ENCODE data around the gene PIWIL1. TPM values are rescaled to one million over a fixed set of nuclear protein-coding genes. Genes with fewer than 3 reads are reported as not detected.

The PIWIL1 gene
- total RNA-seq, 1 experiment from 2014 or later, result not detected

DNA sequence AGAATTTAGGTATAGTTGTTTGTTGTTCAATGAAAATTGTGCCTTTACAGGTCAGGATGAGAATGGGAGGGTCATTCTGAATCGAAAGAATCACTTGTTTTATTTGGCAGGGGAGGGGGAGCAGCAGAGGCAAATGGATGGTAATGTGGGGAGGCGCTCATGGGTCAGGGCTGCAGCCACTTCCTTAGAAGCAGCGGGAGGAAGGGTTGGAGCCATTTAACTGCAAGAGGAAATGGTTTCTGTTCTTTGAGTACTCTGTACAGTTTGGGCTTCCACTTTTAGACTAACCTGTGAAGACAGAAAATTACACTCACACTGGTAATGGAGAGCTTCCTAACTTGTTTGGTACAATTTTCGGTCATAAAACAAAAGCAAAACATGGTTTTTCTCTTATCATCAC, 57.2 kb downstream of the PIWIL1 start:
- H3K4me1 ChIP-seq (ENCODE audit: low read length), result no peaks in the 10 kb centered on the region
- no peaks in the 10 kb centered on the region for H4K20me1 ChIP-seq (ENCODE audit: insufficient read depth, low read depth, low read length)
- no peak overlapping the region for H3K9ac ChIP-seq (ENCODE audit: low read length)
- H3K9me2 ChIP-seq (replicated peaks; ENCODE audit: insufficient read depth, low read length), result no peaks in the 10 kb centered on the region
- H3K36me3 ChIP-seq (ENCODE audit: insufficient read depth, low read length), result no peaks in the 10 kb centered on the region
- no peak overlapping the region for H3K4me3 ChIP-seq (ENCODE audit: low read length)
- no peaks in the 10 kb centered on the region for H3K9me3 ChIP-seq (ENCODE audit: low read length)
- H3K27me3 ChIP-seq (ENCODE audit: low read length), result no peaks in the 10 kb centered on the region
- H3K27ac ChIP-seq (ENCODE audit: low read length), result no peak overlapping the region
- no peak overlapping the region for H2AFZ ChIP-seq (ENCODE audit: low read length)
- DNase-seq, result no peak
- no peak overlapping the region for H3K4me2 ChIP-seq (ENCODE audit: low read depth, low read length, poor library complexity, severe bottlenecking)
- no peaks in the 10 kb centered on the region for H3K79me2 ChIP-seq (ENCODE audit: low read length)

DNA sequence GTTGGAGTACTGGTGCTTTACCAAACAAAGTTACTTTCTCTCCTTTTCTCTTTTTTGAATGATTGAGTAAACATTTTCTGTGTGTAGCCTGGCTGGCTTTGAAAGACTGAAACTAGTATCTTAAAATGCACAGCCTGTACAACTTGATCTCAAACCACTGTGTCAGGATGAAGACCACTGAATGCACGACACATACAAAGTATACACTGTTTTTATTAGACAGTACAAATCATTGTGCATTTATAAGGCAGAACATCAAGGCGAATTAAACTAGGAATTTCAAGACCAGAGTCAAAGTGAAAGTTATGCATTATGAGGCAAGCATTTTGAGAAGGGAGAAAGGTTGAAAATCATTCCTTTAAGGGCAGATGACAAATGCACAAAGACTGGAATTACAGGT, 59.0 kb downstream of the PIWIL1 start:
- Histone ChIP-seq H3K9me3 (ENCODE audit: low read length) (no peaks in the 10 kb centered on the region), H3K4me3 (ENCODE audit: low read length) (no peak overlapping the region), H3K9me2 (replicated peaks; ENCODE audit: insufficient read depth, low read length) (no peaks in the 10 kb centered on the region), H3K79me2 (ENCODE audit: low read length) (no peaks in the 10 kb centered on the region), H3K36me3 (ENCODE audit: insufficient read depth, low read length) (no peaks in the 10 kb centered on the region), H3K27ac (ENCODE audit: low read length) (no peak overlapping the region), H4K20me1 (ENCODE audit: insufficient read depth, low read depth, low read length) (no peaks in the 10 kb centered on the region), H3K4me2 (ENCODE audit: low read depth, low read length, poor library complexity, severe bottlenecking) (no peak overlapping the region), H3K4me1 (ENCODE audit: low read length) (no peaks in the 10 kb centered on the region), H3K27me3 (ENCODE audit: low read length) (no peaks in the 10 kb centered on the region), H2AFZ (ENCODE audit: low read length) (no peak overlapping the region), H3K9ac (ENCODE audit: low read length) (no peak overlapping the region)
- no peak for DNase-seq

DNA sequence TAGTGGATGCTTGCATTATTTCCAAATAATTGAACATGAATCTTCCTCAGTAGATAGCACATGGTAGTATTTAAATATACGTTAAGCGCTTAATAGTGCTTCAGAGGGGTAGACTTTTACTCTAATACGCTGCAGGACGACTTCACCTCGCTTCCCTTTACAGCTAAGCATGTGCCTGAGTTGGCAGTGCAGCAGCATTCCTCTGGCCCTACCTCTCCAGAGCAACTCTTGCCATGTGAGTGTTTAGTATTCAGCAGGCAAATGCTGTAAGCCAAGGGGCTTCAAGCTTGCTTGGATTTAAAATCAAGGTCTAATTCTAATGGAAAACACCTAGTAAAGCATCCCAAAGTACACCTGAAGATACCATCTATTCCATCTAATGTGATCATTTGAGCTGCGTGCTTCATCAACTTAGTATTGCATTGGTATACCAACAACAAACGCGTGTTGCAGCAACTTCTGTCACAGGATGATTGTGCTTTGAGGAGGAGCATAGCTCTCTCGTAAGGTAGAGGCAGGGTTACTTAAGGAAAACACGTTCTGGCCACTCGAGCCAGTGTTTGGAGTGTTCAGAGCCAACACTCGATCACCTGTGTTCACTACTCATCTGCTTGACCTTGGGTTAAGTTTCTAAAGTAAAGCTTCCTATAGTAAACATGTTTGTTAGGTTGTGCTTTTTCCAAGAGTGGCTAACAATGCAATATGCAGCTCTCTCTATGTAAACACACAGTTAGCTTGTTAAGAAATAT, 60.6 kb downstream of the PIWIL1 start:
- Histone ChIP-seq H3K36me3 (ENCODE audit: insufficient read depth, low read length) (no peaks in the 10 kb centered on the region), H3K27ac (ENCODE audit: low read length) (no peak overlapping the region), H3K79me2 (ENCODE audit: low read length) (no peaks in the 10 kb centered on the region), H3K9me2 (replicated peaks; ENCODE audit: insufficient read depth, low read length) (no peaks in the 10 kb centered on the region), H3K4me3 (ENCODE audit: low read length) (no peak overlapping the region), H3K9me3 (ENCODE audit: low read length) (no peaks in the 10 kb centered on the region), H2AFZ (ENCODE audit: low read length) (no peak overlapping the region), H3K9ac (ENCODE audit: low read length) (no peak overlapping the region), H4K20me1 (ENCODE audit: insufficient read depth, low read depth, low read length) (no peaks in the 10 kb centered on the region), H3K27me3 (ENCODE audit: low read length) (no peaks in the 10 kb centered on the region), H3K4me2 (ENCODE audit: low read depth, low read length, poor library complexity, severe bottlenecking) (no peak overlapping the region), H3K4me1 (ENCODE audit: low read length) (no peaks in the 10 kb centered on the region)
- no peak for DNase-seq

DNA sequence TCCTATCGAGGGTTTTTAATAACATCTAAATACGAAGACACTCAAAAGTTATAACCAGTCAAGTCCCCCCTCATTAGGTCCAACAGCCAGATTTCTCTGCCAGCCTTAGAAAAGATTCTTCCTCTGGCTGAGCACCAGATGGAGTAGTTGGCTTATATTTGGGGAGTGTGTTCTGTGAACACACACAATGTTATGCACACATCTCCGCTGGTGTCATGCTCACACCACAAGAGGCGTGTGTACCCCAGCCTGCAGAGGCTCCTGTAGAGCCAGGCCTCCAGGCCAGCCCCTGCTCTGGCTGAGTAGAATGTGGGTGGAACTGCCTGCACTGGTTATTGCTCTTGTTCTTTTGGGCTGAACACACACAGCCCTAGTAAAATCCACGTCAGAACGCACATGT, 64.0 kb downstream of the PIWIL1 start:
- H3K4me1 ChIP-seq (ENCODE audit: low read length), result no peaks in the 10 kb centered on the region
- no peak overlapping the region for H3K9ac ChIP-seq (ENCODE audit: low read length)
- no peaks in the 10 kb centered on the region for H3K36me3 ChIP-seq (ENCODE audit: insufficient read depth, low read length)
- H3K27ac ChIP-seq (ENCODE audit: low read length), result no peak overlapping the region
- H3K9me3 ChIP-seq (ENCODE audit: low read length), result no peaks in the 10 kb centered on the region
- H3K4me3 ChIP-seq (ENCODE audit: low read length), result no peak overlapping the region
- no peaks in the 10 kb centered on the region for H3K27me3 ChIP-seq (ENCODE audit: low read length)
- no peak overlapping the region for H2AFZ ChIP-seq (ENCODE audit: low read length)
- H3K79me2 ChIP-seq (ENCODE audit: low read length), result no peaks in the 10 kb centered on the region
- DNase-seq, result peak; percentile 62
- no peaks in the 10 kb centered on the region for H4K20me1 ChIP-seq (ENCODE audit: insufficient read depth, low read depth, low read length)
- no peak overlapping the region for H3K4me2 ChIP-seq (ENCODE audit: low read depth, low read length, poor library complexity, severe bottlenecking)
- H3K9me2 ChIP-seq (replicated peaks; ENCODE audit: insufficient read depth, low read length), result no peaks in the 10 kb centered on the region

DNA sequence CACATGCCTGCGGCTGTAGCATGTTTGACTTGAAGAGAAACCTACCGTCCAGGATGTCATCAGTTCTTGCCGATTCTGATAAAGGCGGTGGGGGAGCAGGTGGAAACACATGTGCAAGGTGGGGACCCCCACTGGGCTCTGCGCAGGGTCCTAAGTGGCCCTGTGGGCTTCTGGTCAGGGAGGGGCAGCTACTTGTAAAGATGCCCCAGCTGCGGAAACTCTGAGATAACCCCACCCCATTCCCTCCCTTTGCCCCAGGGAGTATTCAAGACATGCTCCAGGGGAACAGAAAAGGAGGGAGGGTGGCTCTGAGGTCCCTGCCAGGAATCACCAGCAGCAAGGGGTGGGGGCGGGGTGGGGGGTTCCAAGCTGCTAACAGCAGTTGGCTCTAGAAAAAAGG, 67.6 kb downstream of the PIWIL1 start:
- no peak overlapping the region for H3K9ac ChIP-seq (ENCODE audit: low read length)
- H3K4me1 ChIP-seq (ENCODE audit: low read length), result no peaks in the 10 kb centered on the region
- no peak overlapping the region for H3K4me2 ChIP-seq (ENCODE audit: low read depth, low read length, poor library complexity, severe bottlenecking)
- H3K9me3 ChIP-seq (ENCODE audit: low read length), result no peaks in the 10 kb centered on the region
- no peaks in the 10 kb centered on the region for H4K20me1 ChIP-seq (ENCODE audit: insufficient read depth, low read depth, low read length)
- no peak overlapping the region for H3K27ac ChIP-seq (ENCODE audit: low read length)
- no peaks in the 10 kb centered on the region for H3K9me2 ChIP-seq (replicated peaks; ENCODE audit: insufficient read depth, low read length)
- H2AFZ ChIP-seq (ENCODE audit: low read length), result no peak overlapping the region
- no peaks in the 10 kb centered on the region for H3K79me2 ChIP-seq (ENCODE audit: low read length)
- H3K4me3 ChIP-seq (ENCODE audit: low read length), result no peak overlapping the region
- no peak for DNase-seq
- no peaks in the 10 kb centered on the region for H3K27me3 ChIP-seq (ENCODE audit: low read length)
- no peaks in the 10 kb centered on the region for H3K36me3 ChIP-seq (ENCODE audit: insufficient read depth, low read length)

DNA sequence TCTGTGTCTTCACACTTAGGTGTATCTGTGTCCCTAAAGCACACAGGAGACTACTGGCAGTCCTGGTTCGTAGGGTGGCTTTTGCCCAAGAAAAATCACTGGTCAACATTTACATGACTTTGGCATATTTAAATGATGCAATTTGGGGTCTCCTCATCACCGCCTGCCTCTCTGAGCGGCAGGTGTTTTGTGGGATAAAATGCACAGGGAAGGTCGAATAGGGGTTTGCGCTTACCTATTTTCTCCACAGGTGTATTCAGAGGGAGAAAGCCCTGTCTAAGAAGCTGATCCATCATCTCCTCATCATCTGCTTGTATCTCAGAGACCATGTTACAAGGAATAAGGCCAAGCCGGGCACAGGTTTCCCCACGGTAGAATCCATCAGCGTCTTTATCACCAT, 74.7 kb downstream of the PIWIL1 start:
- H3K27me3 ChIP-seq (ENCODE audit: low read length), result no peaks in the 10 kb centered on the region
- H3K4me2 ChIP-seq (ENCODE audit: low read depth, low read length, poor library complexity, severe bottlenecking), result no peak overlapping the region
- no peaks in the 10 kb centered on the region for H3K9me2 ChIP-seq (replicated peaks; ENCODE audit: insufficient read depth, low read length)
- H3K27ac ChIP-seq (ENCODE audit: low read length), result no peak overlapping the region
- H3K4me3 ChIP-seq (ENCODE audit: low read length), result no peak overlapping the region
- no peaks in the 10 kb centered on the region for H3K9me3 ChIP-seq (ENCODE audit: low read length)
- H3K36me3 ChIP-seq (ENCODE audit: insufficient read depth, low read length), result no peaks in the 10 kb centered on the region
- H3K79me2 ChIP-seq (ENCODE audit: low read length), result no peaks in the 10 kb centered on the region
- DNase-seq, result no peak
- no peaks in the 10 kb centered on the region for H3K4me1 ChIP-seq (ENCODE audit: low read length)
- H3K9ac ChIP-seq (ENCODE audit: low read length), result no peak overlapping the region
- no peak overlapping the region for H2AFZ ChIP-seq (ENCODE audit: low read length)
- H4K20me1 ChIP-seq (ENCODE audit: insufficient read depth, low read depth, low read length), result no peaks in the 10 kb centered on the region

DNA sequence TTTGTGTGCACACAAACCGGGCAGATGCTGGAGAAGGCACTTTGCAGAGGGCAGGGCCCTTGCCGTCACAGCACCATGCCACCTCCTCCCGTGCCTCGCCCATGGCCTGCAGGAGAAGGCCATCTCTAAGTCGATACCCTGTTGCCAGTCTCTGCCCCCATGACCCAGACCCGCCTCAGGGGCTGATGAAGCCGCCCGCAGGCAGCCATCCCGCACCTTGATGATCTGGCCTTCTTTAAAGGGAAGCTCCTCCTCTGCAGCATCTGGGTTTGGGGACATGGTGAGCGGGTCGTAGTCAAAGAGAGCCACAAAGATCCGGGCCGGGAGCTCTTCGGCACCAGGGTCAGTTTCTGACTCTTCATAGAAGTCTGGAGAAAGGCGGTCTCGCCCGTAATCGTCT, 76.2 kb downstream of the PIWIL1 start:
- Histone ChIP-seq H3K9me2 (replicated peaks; ENCODE audit: insufficient read depth, low read length) (no peaks in the 10 kb centered on the region), H2AFZ (ENCODE audit: low read length) (no peak overlapping the region), H4K20me1 (ENCODE audit: insufficient read depth, low read depth, low read length) (no peaks in the 10 kb centered on the region), H3K4me2 (ENCODE audit: low read depth, low read length, poor library complexity, severe bottlenecking) (no peak overlapping the region), H3K9me3 (ENCODE audit: low read length) (no peaks in the 10 kb centered on the region), H3K4me1 (ENCODE audit: low read length) (no peaks in the 10 kb centered on the region), H3K79me2 (ENCODE audit: low read length) (no peaks in the 10 kb centered on the region), H3K36me3 (ENCODE audit: insufficient read depth, low read length) (no peaks in the 10 kb centered on the region), H3K27ac (ENCODE audit: low read length) (no peak overlapping the region), H3K9ac (ENCODE audit: low read length) (no peak overlapping the region), H3K27me3 (ENCODE audit: low read length) (no peaks in the 10 kb centered on the region), H3K4me3 (ENCODE audit: low read length) (no peak overlapping the region)
- no peak for DNase-seq

DNA sequence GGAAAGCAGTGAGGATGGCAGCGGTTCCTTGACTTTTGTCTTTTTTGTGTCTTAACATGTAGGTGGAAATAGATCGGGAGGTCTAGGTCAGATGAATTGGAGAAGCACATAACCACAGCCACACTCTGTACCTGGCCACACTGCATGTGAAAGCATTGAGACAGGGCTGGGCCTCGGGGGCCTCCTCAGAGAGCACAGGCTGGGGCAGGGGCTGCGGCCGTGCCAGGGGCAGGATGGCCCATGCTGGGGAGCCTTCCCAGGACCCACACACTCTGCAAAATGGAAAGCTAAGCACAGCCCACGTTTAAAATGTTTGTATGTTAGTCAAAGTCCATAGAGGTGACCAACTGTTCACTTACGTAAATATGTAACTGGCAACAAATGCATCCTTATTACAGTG, 76.7 kb downstream of the PIWIL1 start:
- Histone ChIP-seq H3K4me1 (ENCODE audit: low read length) (no peaks in the 10 kb centered on the region), H3K27ac (ENCODE audit: low read length) (no peak overlapping the region), H3K4me3 (ENCODE audit: low read length) (no peak overlapping the region), H3K9ac (ENCODE audit: low read length) (no peak overlapping the region), H3K9me2 (replicated peaks; ENCODE audit: insufficient read depth, low read length) (no peaks in the 10 kb centered on the region), H2AFZ (ENCODE audit: low read length) (no peak overlapping the region), H3K9me3 (ENCODE audit: low read length) (no peaks in the 10 kb centered on the region), H4K20me1 (ENCODE audit: insufficient read depth, low read depth, low read length) (no peaks in the 10 kb centered on the region), H3K4me2 (ENCODE audit: low read depth, low read length, poor library complexity, severe bottlenecking) (no peak overlapping the region), H3K36me3 (ENCODE audit: insufficient read depth, low read length) (no peaks in the 10 kb centered on the region), H3K79me2 (ENCODE audit: low read length) (no peaks in the 10 kb centered on the region), H3K27me3 (ENCODE audit: low read length) (no peaks in the 10 kb centered on the region)
- DNase-seq, result no peak
